ENCODE measurements around the gene GAST. TPM values are rescaled to one million over a fixed set of nuclear protein-coding genes. Genes with fewer than 3 reads are reported as not detected.

The GAST gene
- total and polyA plus RNA-seq, 2 of the 4 experiments (the other 2 are of a cell fraction) = not detected

DNA sequence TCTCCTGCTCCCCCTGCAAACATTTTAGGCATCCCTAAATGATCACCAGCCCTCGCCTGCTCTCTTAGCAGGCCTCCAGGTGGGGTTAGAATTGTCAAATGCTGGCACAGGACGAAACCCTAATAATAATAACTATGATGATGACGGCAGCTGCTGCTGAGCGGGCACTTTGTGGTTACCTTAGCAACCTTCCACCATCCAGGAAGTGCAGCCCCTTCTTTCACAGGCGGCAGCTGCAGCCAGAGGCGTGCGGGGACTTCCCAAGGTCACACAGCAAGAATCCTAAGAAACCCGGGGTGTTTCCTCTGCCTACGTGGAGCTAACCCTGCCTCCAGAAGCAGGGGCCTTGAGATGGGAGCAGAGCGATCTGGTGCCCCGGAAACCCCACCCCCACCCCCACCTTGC is 45.9 kb upstream of the GAST start:
- Histone ChIP-seq H2BK120ac (ENCODE audit: low read depth, low read length) (peak overlapping the region; percentile 83), H3K18ac (ENCODE audit: low read depth, low read length) (peak overlapping the region; percentile 42), H2AFZ (replicated peaks; ENCODE audit: low read length, poor library complexity) (peak overlapping the region; percentile 100), H3K14ac (replicated peaks; ENCODE audit: low read depth, low read length) (peak overlapping the region; percentile 80), H4K5ac (ENCODE audit: low read depth, low read length) (peak overlapping the region; percentile 85), H2AK5ac (ENCODE audit: low read depth, low read length) (peak overlapping the region; percentile 71; the same call in 1 of the 2 replicates), H3K9me3 (ENCODE audit: control insufficient read depth, insufficient read depth, low read length) (no peaks in the 10 kb centered on the region), H4K91ac (ENCODE audit: insufficient read depth, low read depth, low read length) (peak overlapping the region; percentile 55), H3K4ac (ENCODE audit: low read depth, low read length) (peak overlapping the region; percentile 90), H2BK5ac (ENCODE audit: low read depth, low read length, poor library complexity, severe bottlenecking) (peak overlapping the region; percentile 55), H3K4me1 (ENCODE audit: control insufficient read depth, insufficient read depth, low read length) (peaks cover 11% of the 10 kb centered on the region), H4K20me1 (ENCODE audit: insufficient read depth, low read length) (no peaks in the 10 kb centered on the region), H3K4me2 (ENCODE audit: low read depth, low read length) (peak overlapping the region; percentile 76), H3K23ac (ENCODE audit: low read depth, low read length) (peak overlapping the region; percentile 61; the same call in 1 of the 2 replicates), H3K79me1 (ENCODE audit: low read depth in 1 of 2, low read length in 2 of 2) (peaks cover 0 to 4% of the 10 kb centered on the region in 2 experiments; a peak in 1 of 4 replicates), H3K4me3 (ENCODE audit: insufficient read depth, low read depth, low read length) (no peak overlapping the region), H3K27ac (ENCODE audit: insufficient read depth, low read length) (peak overlapping the region; percentile 55), H2BK20ac (ENCODE audit: low read depth, low read length) (0 out of 2 replicates have a peak overlapping the region, but pooled peaks have one; percentile 14), H4K8ac (ENCODE audit: low read depth in 2 of 2, low read length in 2 of 2) (peak overlapping the region; percentile 90 to 93), H3K36me3 (ENCODE audit: control insufficient read depth, insufficient read depth, low read length) (no peaks in the 10 kb centered on the region), H3K27me3 (ENCODE audit: control insufficient read depth, insufficient read depth, low read length) (no peaks in the 10 kb centered on the region), H3K9ac (ENCODE audit: low read depth, low read length) (peak overlapping the region; percentile 52), H2AK9ac (replicated peaks; ENCODE audit: low read depth, low read length, poor library complexity) (peak overlapping the region; percentile 84), H3K56ac (ENCODE audit: extremely low read depth, insufficient read depth, low read length) (peak overlapping the region; percentile 49), H3K9me1 (ENCODE audit: insufficient read depth, low read length) (0 out of 2 replicates have a peak, but pooled peaks cover 7% of the 10 kb centered on the region), H2BK15ac (ENCODE audit: low read depth, low read length) (0 out of 3 replicates have a peak overlapping the region, but pooled peaks have one; percentile 31)
- ChIA-PET CTCF (interaction anchor here (0.7 to 1.8 kb wide), 6 partner anchors 9 to 1046 kb away, joined by 3 to 12 read pairs (median 6); no protein-coding TSS in a partner anchor), POLR2A (ENCODE audit: unreplicated experiment) (no interaction called here)
- intact Hi-C loops (cut with micrococcal nuclease) (loop anchor here (1.0 to 2.0 kb wide), 3 partner anchors 757 to 1307 kb away; no protein-coding TSS in a partner anchor), in situ Hi-C loops (cut with MboI; ENCODE audit: low sequenced_read_pairs) (loop anchor here (10.0 to 25.0 kb wide), 2 partner anchors 1041 to 1304 kb away; partner anchors contain the start of gene GJD3), dilution Hi-C loops (cut with HindIII; ENCODE audit: low sequenced_read_pairs, unreplicated experiment) (no loop called here)
- TF ChIP-seq NFE2L2 (IDR thresholded peaks at IDR 0.05; ENCODE audit: low read depth, low read length) = no peak
- TF ChIP-seq FOS (IDR thresholded peaks at IDR 0.05; ENCODE audit: low read depth, low read length) = no peak
- TF ChIP-seq MAZ (IDR thresholded peaks at IDR 0.05; ENCODE audit: borderline replicate concordance, low read depth, low read length) = peak; percentile 1; the same call in 1 of the 2 replicates
- TF ChIP-seq MAFK (IDR thresholded peaks at IDR 0.05; ENCODE audit: low read depth, low read length) = peak; percentile 49; the same call in 1 of the 2 replicates
- TF ChIP-seq POLR2A (IDR thresholded peaks at IDR 0.05; ENCODE audit: low read depth, low read length) = no peak
- no peak for TF ChIP-seq CHD1 (IDR thresholded peaks at IDR 0.05; ENCODE audit: low read depth, low read length)
- TF ChIP-seq USF2 (IDR thresholded peaks at IDR 0.05; ENCODE audit: low read depth, low read length) = no peak
- peak; percentile 9 for ATAC-seq (ENCODE audit: low read depth)
- DNase-seq = peak; percentile 78
- 6% methylated on average over 2 of the region's 11 CpGs; no CpG with 5 or more reads in 1 of the 2 experiments for WGBS, 2 experiments (ENCODE audit: extremely low coverage in 2 of 2, insufficient read length in 1 of 2)
- no TSS peak for BruUV-seq (replicated peaks)
